GM19351 (cell line): ENCODE data around the gene CAB39L.

ENCODE experiments used
- ATAC-seq: cut with Tn5 transposase; IDR thresholded peaks from one replicate; pipeline ENCODE4 v1.9.1; 2021; ENCODE audit warnings: mild to moderate bottlenecking, moderate library complexity; ENCODE audit not compliant: unreplicated experiment

The CAB39L gene

DNA sequence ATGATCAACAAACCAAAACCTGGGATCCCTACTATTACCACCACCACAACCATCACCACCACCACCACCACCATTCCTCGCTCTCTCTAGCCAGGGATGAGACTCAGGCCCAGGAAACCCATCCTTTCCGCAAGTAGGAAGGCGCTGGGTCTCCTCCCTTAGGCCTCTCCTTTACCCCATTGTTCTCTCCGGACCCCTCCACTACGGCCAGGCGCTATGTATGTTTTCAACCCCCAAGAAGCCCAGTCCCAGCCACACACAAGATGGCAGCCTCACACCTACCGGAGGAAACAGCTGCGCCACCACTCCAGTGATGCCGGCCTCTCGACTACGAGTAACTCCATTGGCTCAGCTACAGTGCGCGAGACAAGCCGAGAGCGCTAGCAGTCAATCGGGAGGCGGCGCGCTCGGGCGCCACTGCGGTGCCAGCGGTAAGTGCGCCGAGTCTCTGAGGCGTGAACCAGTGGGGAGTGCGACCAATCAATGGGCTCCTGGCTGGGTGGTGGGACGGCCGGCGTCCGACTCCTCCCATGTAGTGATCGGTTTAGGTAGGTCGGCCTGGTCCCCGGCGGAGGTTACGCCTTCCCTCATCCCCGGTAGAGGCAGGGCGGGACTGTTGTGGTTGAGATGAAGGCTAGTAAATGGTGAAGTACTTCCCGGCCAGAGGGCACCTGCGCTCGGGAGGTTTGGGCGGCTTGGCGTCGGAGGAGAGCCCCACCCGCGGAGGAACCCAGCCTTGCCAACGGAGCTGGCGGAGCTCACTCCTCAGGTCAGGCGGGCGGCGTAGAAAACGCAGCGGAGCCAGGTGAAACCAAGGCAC lies at the start of gene CAB39L, which contains the start of gene SETDB2:
TSS of gene CAB39L (minus strand) at position 361 of the 820 bp plus-strand sequence. CDS start 61,154 bp downstream, outside the sequence.
TSS of gene SETDB2 (plus strand) at position 571 of the 820 bp plus-strand sequence. CDS start 7,620 bp downstream, outside the sequence.
- ATAC-seq = peak; percentile 92

DNA sequence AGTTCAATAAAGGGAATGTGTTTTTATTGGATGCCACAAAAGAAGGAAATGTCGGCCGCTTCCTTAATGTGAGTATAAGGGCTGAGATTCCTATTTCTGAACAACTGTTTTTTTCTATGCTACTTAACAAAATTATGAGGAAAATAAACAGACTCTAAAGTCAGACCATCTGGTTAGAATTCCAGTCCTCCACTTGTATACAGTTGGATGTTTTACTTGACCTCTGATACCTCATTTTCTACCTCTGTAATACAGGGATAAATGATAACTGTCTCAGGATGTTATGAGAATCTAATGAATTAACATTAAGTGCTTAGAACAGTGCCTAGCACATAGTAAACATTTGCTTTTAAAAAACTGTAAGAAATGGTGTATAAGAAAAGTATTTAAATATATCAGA lies 44.7 kb upstream of the CAB39L start:
- ATAC-seq = no peak

DNA sequence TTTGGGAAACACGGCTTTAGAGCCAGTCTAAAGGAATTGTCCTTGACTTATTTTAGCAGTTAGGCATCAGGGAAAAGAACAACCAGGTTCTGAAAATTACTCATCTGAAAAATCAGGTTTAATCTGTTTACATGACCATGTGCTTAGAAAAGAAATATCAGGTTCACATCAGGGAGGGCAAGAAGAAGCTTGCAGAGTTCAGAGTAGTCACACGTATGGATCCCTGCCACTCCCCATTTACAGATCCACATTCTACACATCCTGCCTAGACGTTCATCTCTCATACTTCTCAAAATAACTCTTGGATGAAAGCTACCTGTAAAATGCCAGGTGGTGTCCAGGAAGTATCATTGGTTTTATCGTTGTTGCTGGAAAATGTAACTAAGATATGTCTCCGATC lies 37.9 kb upstream of the CAB39L start:
- no peak for ATAC-seq

GRCh38 chr13:49476529-49476928 lies 32.7 kb upstream of the CAB39L start:
- ATAC-seq = no peak

DNA sequence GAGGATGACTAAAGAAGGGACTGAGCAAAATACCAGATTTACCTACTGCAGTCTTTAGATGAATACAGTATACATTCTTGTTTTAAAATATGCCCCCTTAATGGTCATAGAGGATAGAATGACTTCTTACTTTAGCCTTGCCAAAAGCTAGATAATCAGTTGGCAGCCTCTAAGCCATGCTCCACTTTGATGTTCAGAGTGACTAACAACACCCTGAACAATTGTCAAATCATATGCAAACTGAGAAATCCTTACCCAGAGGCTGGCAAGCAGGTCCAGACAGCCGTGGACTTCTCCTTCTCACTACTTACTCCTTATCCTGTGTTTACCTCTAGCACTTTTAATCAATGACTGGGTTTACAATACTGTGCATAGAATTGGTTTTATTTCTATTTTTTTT lies 28.3 kb upstream of the CAB39L start:
- no peak for ATAC-seq

DNA sequence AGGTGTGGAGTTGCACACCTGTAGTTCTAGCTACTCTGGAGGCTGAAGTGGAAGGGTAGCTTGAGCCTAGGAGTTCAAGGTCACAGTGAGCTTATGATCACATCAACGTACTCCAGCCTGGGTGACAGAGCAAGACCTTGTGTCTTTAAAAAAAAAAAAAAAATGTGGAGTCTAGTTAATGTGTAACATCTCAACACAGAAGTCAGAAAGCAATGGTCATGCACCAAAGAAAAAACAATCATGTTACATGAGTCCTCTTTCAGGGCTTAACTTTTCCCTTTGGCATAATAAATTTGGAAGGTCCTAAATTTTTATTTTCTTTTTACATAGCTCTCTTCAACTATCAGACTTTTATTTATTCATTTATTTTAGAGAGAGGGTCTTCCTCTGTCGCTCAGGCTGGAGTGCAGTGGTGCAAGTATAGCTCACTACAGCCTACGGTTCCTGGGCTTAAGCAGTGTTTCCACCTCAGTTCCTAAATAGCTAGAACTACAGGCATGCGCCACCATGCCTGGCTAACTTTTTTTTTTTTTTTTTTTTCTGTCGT lies 22.5 kb upstream of the CAB39L start:
- no peak for ATAC-seq

DNA sequence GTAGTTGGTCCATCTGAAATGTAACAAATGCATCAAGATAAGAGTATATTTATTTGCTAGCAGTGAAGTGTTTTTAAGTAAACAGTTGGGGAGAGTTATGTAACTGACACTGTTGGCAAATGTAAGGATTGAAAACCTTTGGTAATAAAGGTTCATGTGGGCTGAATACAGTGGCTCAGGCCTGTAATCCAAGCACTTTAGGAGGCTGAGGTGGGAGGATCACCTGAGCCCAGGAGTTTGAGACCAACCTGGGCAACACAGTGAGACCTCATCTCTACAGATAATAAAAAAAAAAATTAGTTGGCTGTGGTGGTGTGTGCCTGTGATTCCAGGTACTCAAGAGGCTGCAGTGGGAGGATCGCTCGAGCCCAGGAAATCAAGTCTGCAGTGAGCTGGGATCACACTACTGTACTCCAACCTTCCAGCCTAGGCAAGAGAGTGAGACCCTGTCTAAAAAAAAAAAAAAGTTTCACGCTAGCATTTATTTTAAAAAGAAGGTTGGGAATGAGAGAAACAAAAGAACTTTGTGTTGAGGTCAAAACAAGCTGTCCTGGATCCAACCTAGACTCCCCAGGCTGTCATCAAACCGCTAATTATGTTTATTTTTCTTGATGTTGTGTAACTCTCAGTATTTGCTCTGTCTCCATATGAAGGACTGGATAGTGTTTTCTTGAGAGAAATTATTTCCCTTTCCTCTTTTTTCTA lies 20.9 kb upstream of the CAB39L start:
- ATAC-seq = no peak

DNA sequence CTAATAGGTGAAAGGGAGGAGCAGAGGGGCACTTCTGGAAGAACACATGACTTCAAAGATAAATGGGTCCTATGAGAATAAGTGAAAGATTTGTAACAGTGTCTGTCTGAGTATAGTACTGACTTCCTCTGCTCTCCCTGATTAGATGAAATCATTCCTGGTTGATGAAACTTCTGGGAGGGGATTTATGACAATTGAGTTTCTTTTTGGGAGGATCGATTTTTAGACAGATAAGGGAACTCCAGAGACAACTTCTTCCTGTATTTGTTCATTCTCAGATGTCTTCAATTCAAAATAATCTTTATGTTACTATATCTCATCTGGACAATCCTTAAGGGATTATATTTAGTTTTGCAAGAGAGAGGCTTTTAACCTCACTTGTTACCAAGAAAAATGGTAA lies 20.2 kb upstream of the CAB39L start:
- no peak for ATAC-seq

DNA sequence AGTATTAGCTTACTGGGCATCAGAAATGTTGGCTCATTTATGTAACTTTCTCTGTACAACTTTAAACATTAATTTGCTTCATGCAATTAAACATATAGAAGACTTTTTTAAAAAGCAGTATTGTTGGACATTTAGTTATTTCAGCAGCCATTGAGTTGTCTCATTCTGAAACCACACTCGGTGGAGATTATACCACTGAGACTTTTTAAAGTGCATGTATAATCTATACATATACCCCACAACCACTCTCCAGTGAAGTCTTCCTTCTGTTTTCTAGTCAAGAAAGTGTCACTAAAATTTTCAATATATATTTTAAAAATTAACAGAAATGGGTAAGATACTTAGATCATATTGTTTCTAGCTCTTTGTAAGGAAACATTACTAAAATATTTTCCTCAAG lies 15.7 kb upstream of the CAB39L start:
- no peak for ATAC-seq

GRCh38 chr13:49457221-49457620 lies 13.4 kb upstream of the CAB39L start:
- ATAC-seq = no peak

DNA sequence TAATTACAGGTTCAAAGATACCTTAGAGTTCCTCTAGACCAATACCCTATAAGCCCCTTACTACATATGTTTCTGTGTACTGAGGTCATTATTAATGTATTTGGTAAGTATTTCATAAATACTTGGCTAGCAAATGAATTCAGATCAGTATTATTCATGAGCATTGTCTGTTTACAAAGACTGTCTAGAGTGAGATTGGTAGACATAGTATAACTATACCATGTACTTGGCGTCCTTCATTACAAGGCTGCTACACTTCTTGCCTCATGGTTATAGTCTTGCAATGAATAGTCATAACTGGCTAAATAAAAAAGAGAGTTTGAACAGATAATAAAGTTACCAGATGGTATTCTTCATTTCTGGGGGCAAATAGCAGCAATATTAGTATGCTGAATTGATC lies 12.3 kb upstream of the CAB39L start:
- ATAC-seq = no peak

DNA sequence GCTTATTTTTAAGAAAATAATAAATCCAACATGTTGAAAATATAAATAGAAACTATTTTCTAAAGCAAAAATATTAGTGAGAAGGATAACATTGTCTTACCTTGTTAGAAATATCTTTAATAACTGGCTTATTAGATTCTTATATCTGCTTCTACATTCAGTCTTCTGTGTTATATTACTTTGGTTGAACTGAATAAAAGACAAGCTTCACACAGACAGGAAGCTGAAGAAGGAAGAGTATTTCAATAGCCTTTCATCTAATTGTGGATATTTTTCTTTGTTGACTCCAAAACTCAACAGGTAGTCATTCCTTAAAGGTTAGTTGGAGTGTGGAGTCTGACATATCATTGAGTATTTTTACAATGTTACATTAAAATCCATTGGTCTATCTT lies 11.1 kb upstream of the CAB39L start:
- no peak for ATAC-seq

- peak; percentile 98 for ATAC-seq
These were observed 10.6 kb upstream of the CAB39L start for GRCh38 chr13:49454388-49455006.

DNA sequence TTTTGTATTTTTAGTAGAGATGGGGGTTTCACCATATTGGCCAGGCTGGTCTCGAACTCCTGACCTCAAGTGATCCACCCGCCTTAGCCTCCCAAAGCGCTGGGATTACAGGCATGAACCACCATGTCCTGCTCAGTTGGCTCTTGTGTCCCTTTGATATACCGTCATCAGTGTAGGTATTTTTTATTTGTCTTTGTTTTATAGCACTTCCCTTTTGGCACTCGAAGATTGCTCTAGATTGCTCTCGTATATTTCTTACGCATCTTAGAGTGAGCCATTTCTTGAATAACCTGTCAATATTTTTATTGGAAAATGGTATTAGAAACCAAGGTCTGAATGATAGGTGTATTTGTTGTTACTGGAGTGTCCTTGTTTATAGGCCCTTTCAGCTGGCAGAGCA lies 9.6 kb upstream of the CAB39L start:
- no peak for ATAC-seq

GRCh38 chr13:49452725-49453457 lies 9.0 kb upstream of the CAB39L start:
- ATAC-seq = no peak

GRCh38 chr13:49450105-49450819 lies 6.4 kb upstream of the CAB39L start:
- no peak for ATAC-seq

DNA sequence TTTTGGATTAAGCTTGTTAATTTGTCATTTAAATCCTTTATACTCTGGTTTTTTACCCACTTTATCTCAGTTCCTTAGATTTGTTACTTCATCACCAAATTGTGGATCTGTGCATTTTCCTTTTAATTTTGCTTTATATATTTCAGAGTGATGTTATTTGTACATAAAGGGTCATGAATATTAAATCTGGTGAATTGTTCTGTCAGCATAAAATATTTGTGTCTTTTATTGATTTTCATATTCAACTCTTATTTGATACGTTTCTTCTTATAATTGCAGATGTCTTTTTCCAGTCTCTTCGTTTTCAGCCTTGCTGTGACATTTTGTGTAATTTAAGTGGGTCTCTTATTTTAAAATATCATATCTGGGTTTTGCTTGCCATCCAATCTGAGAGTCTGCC lies 4.9 kb upstream of the CAB39L start:
- no peak for ATAC-seq

GRCh38 chr13:49446473-49446872 lies 2.6 kb upstream of the CAB39L start:
- no peak for ATAC-seq

- peak; percentile 10 for ATAC-seq
These were observed 896 bp upstream of the CAB39L start for GRCh38 chr13:49444524-49445395.
